Glutamatergic neuron (in vitro differentiated cells): ENCODE data around the gene LRRC56. TPM values are rescaled to one million over a fixed set of nuclear protein-coding genes. Genes with fewer than 3 reads are reported as not detected.

Source experiments
- DNase-seq: peaks from one replicate; pipeline ENCODE4 v3.0.0; 2022
- H3K27ac Mint-ChIP-seq: one replicate; pipeline ENCODE4 v1.8.0; 2020; ENCODE audit warnings: mild to moderate bottlenecking, mixed read lengths, inconsistent platforms; ENCODE audit not compliant: unreplicated experiment
- H3K27me3 Mint-ChIP-seq: one replicate; pipeline ENCODE4 v1.8.0; 2020; ENCODE audit warnings: mild to moderate bottlenecking, moderate library complexity, mixed read lengths, inconsistent platforms; ENCODE audit not compliant: unreplicated experiment
- H3K36me3 Mint-ChIP-seq: one replicate; pipeline ENCODE4 v1.8.0; 2020; ENCODE audit warnings: mild to moderate bottlenecking, mixed read lengths, inconsistent platforms; ENCODE audit not compliant: unreplicated experiment
- H3K4me1 Mint-ChIP-seq: one replicate; pipeline ENCODE4 v1.8.0; 2020; ENCODE audit warnings: mild to moderate bottlenecking, low read depth, mixed read lengths, inconsistent platforms; ENCODE audit not compliant: unreplicated experiment
- H3K4me3 Mint-ChIP-seq: one replicate; pipeline ENCODE4 v1.8.0; 2020; ENCODE audit warnings: mild to moderate bottlenecking, mixed read lengths, inconsistent platforms; ENCODE audit not compliant: unreplicated experiment
- H3K9me3 Mint-ChIP-seq: one replicate; pipeline ENCODE4 v1.8.0; 2020; ENCODE audit warnings: mild to moderate bottlenecking, moderate library complexity, mixed read lengths, inconsistent platforms; ENCODE audit not compliant: unreplicated experiment
- CTCF ChIP-seq: fragments of 200-600 bp; sonication (generic); IDR thresholded peaks from one replicate; pipeline ENCODE4 v1.5.0; 2021; ENCODE audit not compliant: partially characterized antibody, unreplicated experiment
- total RNA-seq: library from RNA; stranded (reverse); fragmentation: NEBNext Ultra II Directional; extraction: Animal tissue kit (Norgen Biotek cat#: 25700); gene quantifications from one replicate; pipeline ENCODE4 v1.2.1, GENCODE V29; 2021; ENCODE audit not compliant: unreplicated experiment

Gene LRRC56
- total RNA-seq, 1 donor from 2014 or later: 2.6 TPM

DNA sequence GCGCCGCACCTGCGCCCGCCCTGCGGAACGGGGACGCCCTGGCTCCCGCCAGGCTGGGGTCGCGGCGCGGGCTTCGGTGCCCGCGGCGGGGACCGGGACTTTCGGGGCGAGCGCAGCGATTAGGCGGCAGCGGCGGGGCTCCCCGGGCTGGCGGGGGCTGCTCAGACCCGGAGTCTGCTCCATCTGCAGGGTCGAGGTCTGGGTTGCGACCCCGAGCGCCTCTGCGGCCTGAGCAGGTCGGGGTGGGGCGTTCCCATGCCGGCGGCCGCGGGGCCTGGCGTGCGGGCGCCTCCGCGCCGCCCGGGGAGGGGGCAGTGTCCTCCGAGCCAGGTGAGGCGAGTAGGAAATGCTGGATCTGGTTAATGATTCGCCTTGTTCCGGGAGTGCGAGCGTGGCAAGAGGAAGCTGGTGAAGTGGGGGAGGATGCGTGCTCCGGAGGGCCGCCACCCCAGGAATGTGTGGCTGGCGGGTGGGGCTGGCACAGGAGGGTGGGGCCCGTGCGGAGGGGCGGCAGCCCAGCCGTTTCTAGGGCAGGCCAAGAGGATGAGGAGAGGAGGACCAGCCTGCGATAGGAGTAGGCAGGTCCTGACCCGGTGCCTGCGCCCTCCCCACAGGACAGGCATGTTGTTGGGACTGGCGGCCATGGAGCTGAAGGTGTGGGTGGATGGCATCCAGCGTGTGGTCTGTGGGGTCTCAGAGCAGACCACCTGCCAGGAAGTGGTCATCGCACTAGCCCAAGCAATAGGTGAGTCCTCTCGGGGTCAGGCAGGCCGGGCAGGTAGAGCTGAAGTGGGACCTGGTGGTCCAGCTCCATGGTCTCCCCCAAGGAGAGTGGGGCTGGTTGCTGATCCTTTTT lies 24.0 kb downstream of the LRRC56 start:
- Mint-ChIP-seq H3K4me1 (no peaks in the 10 kb centered on the region), H3K4me3 (peak overlapping the region; percentile 61), H3K27ac (no peak overlapping the region)

DNA sequence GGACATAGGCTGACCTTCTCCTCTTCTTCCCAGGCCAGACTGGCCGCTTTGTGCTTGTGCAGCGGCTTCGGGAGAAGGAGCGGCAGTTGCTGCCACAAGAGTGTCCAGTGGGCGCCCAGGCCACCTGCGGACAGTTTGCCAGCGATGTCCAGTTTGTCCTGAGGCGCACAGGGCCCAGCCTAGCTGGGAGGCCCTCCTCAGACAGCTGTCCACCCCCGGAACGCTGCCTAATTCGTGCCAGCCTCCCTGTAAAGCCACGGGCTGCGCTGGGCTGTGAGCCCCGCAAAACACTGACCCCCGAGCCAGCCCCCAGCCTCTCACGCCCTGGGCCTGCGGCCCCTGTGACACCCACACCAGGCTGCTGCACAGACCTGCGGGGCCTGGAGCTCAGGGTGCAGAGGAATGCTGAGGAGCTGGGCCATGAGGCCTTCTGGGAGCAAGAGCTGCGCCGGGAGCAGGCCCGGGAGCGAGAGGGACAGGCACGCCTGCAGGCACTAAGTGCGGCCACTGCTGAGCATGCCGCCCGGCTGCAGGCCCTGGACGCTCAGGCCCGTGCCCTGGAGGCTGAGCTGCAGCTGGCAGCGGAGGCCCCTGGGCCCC lies 24.8 kb downstream of the LRRC56 start:
- no peaks in the 10 kb centered on the region for H3K36me3 Mint-ChIP-seq
- H3K4me3 Mint-ChIP-seq: peak overlapping the region; percentile 61
- no peak for TF ChIP-seq CTCF
- no peaks in the 10 kb centered on the region for H3K4me1 Mint-ChIP-seq
- H3K9me3 Mint-ChIP-seq: peaks cover 6% of the 10 kb centered on the region
- DNase-seq: no peak
- H3K27me3 Mint-ChIP-seq: peaks cover 7% of the 10 kb centered on the region
- H3K27ac Mint-ChIP-seq: no peak overlapping the region

More for the DNA sequence above, 24.0 kb downstream of the LRRC56 start:
- H3K9me3 Mint-ChIP-seq: peaks cover 6% of the 10 kb centered on the region
- peaks cover 7% of the 10 kb centered on the region for H3K27me3 Mint-ChIP-seq
- H3K36me3 Mint-ChIP-seq: no peaks in the 10 kb centered on the region
- no peak for DNase-seq
- no peak for TF ChIP-seq CTCF

GRCh38 chr11:563066-563811 lies 25.9 kb downstream of the LRRC56 start:
- no peak for DNase-seq
- H3K4me3 Mint-ChIP-seq: no peak overlapping the region
- H3K36me3 Mint-ChIP-seq: no peaks in the 10 kb centered on the region
- no peak for TF ChIP-seq CTCF
- H3K4me1 Mint-ChIP-seq: no peaks in the 10 kb centered on the region
- peaks cover 7% of the 10 kb centered on the region for H3K27me3 Mint-ChIP-seq
- H3K9me3 Mint-ChIP-seq: peaks cover 8% of the 10 kb centered on the region
- H3K27ac Mint-ChIP-seq: no peak overlapping the region

DNA sequence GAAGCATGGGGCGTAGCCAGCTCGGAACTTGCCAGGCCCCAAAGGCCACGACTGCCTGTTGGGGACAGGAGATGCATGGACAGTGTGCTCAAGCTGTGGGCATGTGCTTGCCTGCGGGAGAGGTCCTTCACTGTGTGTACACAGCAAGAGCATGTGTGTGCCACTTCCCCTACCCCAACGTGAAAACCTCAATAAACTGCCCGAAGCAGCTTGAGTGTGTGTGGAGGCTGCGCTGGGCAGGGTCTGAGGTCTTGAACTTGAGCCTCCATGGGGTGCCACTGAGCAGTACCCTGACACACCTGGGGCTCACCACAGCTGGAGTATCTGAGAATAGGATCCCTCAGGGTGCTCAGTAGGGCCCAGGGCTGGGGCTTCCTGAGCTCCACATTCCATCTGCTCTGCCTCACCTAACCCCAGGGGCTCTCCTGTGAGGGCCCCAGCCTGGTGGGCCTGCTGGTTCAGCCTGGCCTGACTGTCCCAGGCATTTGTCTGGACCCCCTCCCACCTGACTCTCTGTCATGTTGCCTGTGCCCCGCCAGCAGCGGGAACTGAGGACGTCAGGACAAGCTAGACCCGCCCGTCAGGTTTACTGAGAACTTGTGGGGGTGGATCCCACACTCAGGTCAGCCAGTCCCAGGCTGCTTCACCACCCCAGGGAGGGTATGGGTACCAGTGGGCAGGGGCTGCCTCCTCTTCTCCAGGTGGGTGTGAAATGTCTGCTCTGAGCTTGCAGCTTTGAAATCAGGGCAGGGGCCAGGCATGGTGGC lies 26.7 kb downstream of the LRRC56 start:
- H3K27ac Mint-ChIP-seq: no peak overlapping the region
- H3K9me3 Mint-ChIP-seq: peaks cover 8% of the 10 kb centered on the region
- H3K36me3 Mint-ChIP-seq: no peaks in the 10 kb centered on the region
- no peaks in the 10 kb centered on the region for H3K4me1 Mint-ChIP-seq
- peaks cover 7% of the 10 kb centered on the region for H3K27me3 Mint-ChIP-seq
- TF ChIP-seq CTCF: no peak
- H3K4me3 Mint-ChIP-seq: no peak overlapping the region
- no peak for DNase-seq
